ENCODE measurements around the gene STYXL1. TPM values are rescaled to one million over a fixed set of nuclear protein-coding genes. Genes with fewer than 3 reads are reported as not detected.
"Not testable (repeated sequence)": the region's sequence is repeated elsewhere in the genome, so short reads cannot be mapped to it uniquely, and the experiment has no call there.

The STYXL1 gene
- total and polyA plus RNA-seq, 4 donors: 16.4 to 27.5 (median 17.1) TPM

GRCh38 chr7:76053461-76053860, 5.7 kb upstream of the STYXL1 start:
- 90% methylated on average over 6 of the region's 6 CpGs for WGBS
- DNase-seq (ENCODE audit: low spot score): no peak

GRCh38 chr7:76052681-76053080, 4.9 kb upstream of the STYXL1 start:
- not testable (repeated sequence) for DNase-seq (ENCODE audit: low spot score); H3K27me3 ChIP-seq (ENCODE audit: control insufficient read depth in 4 of 4, insufficient read depth in 4 of 4, low read length in 3 of 4); H3K9me3 ChIP-seq (ENCODE audit: control insufficient read depth in 4 of 4, low read length in 3 of 4); H3K27ac ChIP-seq (ENCODE audit: low read depth in 1 of 2, low read length in 2 of 2); H3K9ac ChIP-seq (ENCODE audit: low read depth in 1 of 2, low read length in 2 of 2); H3K4me3 ChIP-seq (ENCODE audit: low read depth in 1 of 3, low read length in 3 of 3)
- 98% methylated on average over 8 of the region's 8 CpGs for WGBS
- peaks cover 9 to 21% (median 13%) of the 10 kb centered on the region in 4 donors for H3K4me1 ChIP-seq (ENCODE audit: control insufficient read depth in 4 of 4, insufficient read depth in 4 of 4, low read length in 3 of 4)
- H3K36me3 ChIP-seq (ENCODE audit: control insufficient read depth in 4 of 4, insufficient read depth in 3 of 4, low read depth in 1 of 4, low read length in 3 of 4): peaks cover 0 to 15% (median 2%) of the 10 kb centered on the region in 4 donors

More at GRCh38 chr7:76053461-76053860, 5.7 kb upstream of the STYXL1 start:
- H3K27me3 ChIP-seq (ENCODE audit: control insufficient read depth in 4 of 4, insufficient read depth in 4 of 4, low read length in 3 of 4): no peaks in the 10 kb centered on the region
- peak overlapping the region in 1 of 2 donors; percentile 70 for H3K27ac ChIP-seq (ENCODE audit: low read depth in 1 of 2, low read length in 2 of 2)
- TF ChIP-seq EGR1 (IDR thresholded peaks at IDR 0.05; ENCODE audit: low read depth in 2 of 2): no peak
- TF ChIP-seq RXRA (IDR thresholded peaks at IDR 0.05): no peak
- no peak for TF ChIP-seq GABPA (IDR thresholded peaks at IDR 0.05 in 1 of 2, conservative IDR thresholded peaks at IDR 0.05 in 1 of 2)
- TF ChIP-seq JUND (IDR thresholded peaks at IDR 0.05): no peak
- no peak for TF ChIP-seq HNF4A (conservative IDR thresholded peaks at IDR 0.05)
- no peak for TF ChIP-seq FOXA1 (IDR thresholded peaks at IDR 0.05)
- TF ChIP-seq FOXA2 (IDR thresholded peaks at IDR 0.05): no peak
- no peak for TF ChIP-seq HNF4G (IDR thresholded peaks at IDR 0.05)
- no peak for TF ChIP-seq NR2F2 (IDR thresholded peaks at IDR 0.05)
- TF ChIP-seq YY1 (IDR thresholded peaks at IDR 0.05): no peak
- no peak for TF ChIP-seq REST (IDR thresholded peaks at IDR 0.05)
- no peak for TF ChIP-seq CTCF (IDR thresholded peaks at IDR 0.05; ENCODE audit: low read depth, low read length, missing input control)
- TF ChIP-seq TAF1 (conservative IDR thresholded peaks at IDR 0.05): no peak
- no peak for TF ChIP-seq ZBTB33 (IDR thresholded peaks at IDR 0.05)
- TF ChIP-seq SP1 (IDR thresholded peaks at IDR 0.05): no peak
- no peak for TF ChIP-seq RAD21 (IDR thresholded peaks at IDR 0.05)
- TF ChIP-seq, protein P1, sequence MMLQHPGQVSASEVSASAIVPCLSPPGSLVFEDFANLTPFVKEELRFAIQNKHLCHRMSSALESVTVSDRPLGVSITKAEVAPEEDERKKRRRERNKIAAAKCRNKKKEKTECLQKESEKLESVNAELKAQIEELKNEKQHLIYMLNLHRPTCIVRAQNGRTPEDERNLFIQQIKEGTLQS (IDR thresholded peaks at IDR 0.05): no peak
- TF ChIP-seq MAX (IDR thresholded peaks at IDR 0.05): no peak
- H3K9me3 ChIP-seq (ENCODE audit: control insufficient read depth in 4 of 4, low read length in 3 of 4): no peaks in the 10 kb centered on the region
- H3K36me3 ChIP-seq (ENCODE audit: control insufficient read depth in 4 of 4, insufficient read depth in 3 of 4, low read depth in 1 of 4, low read length in 3 of 4): peaks cover 0 to 18% (median 4%) of the 10 kb centered on the region in 4 donors
- no peak overlapping the region for H3K4me3 ChIP-seq (ENCODE audit: low read depth in 1 of 3, low read length in 3 of 3)
- H3K4me1 ChIP-seq (ENCODE audit: control insufficient read depth in 4 of 4, insufficient read depth in 4 of 4, low read length in 3 of 4): peaks cover 14 to 29% (median 18%) of the 10 kb centered on the region in 4 donors
- H3K9ac ChIP-seq (ENCODE audit: low read depth in 1 of 2, low read length in 2 of 2): no peak overlapping the region

All from liver (tissue), 9 donors.